Esophagus squamous epithelium (tissue), 5 donors: Measurements from ENCODE around the gene LPP. TPM values are rescaled to one million over a fixed set of nuclear protein-coding genes. Genes with fewer than 3 reads are reported as not detected.
"Not testable (repeated sequence)": the region's sequence is repeated elsewhere in the genome, so short reads cannot be mapped to it uniquely, and the experiment has no call there.

ENCODE experiments used
- DNase-seq: peaks from one replicate; lab custom pipeline; 2025; lab: John Stamatoyannopoulos, UW
- H3K27ac ChIP-seq, 4 donors: fragments of 200-600 bp; sonication (generic); one replicate each; pipeline ENCODE4 v1.5.1; 2016 to 2019; ENCODE audit warnings: mild to moderate bottlenecking in 1 of 4
- H3K27me3 ChIP-seq, 4 donors: fragments of 200-600 bp; sonication (generic); 1 replicate in 3 of 4; 2 replicates in 1 of 4; pipeline versions ENCODE4 v1.5.1 to v1.6.0; 2017 to 2021; ENCODE audit warnings: antibody characterized with exemption in 1 of 4
- H3K36me3 ChIP-seq, 3 donors: fragments of 200-600 bp; sonication (generic); one replicate each; pipeline ENCODE4 v1.5.1; 2016 to 2019
- H3K4me1 ChIP-seq, 3 donors: fragments of 200-600 bp; sonication (generic); one replicate each; pipeline ENCODE4 v1.5.1; 2017 to 2019
- H3K4me3 ChIP-seq, 4 donors: fragments of 200-600 bp; sonication (generic); 1 replicate in 3 of 4; 2 replicates in 1 of 4; pipeline ENCODE4 v1.5.1; 2016 to 2019; ENCODE audit warnings: mild to moderate bottlenecking in 2 of 4, moderate library complexity in 1 of 4
- H3K9me3 ChIP-seq, 3 donors: fragments of 200-600 bp; sonication (generic); one replicate each; pipeline ENCODE4 v1.5.1; 2016 to 2019
- CTCF ChIP-seq, 6 experiments: fragments of 450-650 bp in 4 of 6; fragments of 200-600 bp in 2 of 6; sonication (generic) in 2 of 6; IDR thresholded peaks; one replicate each; pipeline ENCODE4 v1.5.1; 2016 to 2019; ENCODE audit warnings: antibody characterized with exemption in 6 of 6, mild to moderate bottlenecking in 4 of 6, moderate library complexity in 4 of 6
- POLR2A ChIP-seq, 4 donors: fragments of 450-650 bp; IDR thresholded peaks; one replicate each; pipeline ENCODE4 v1.6.1; 2017; ENCODE audit warnings: antibody characterized with exemption in 4 of 4, mild to moderate bottlenecking in 4 of 4, moderate library complexity in 3 of 4
- WGBS, 2 donors: methylation state at CpG; one replicate each; pipeline ENCODE4 v1.1.5; 2018; 5-methylcytosine and 5-hydroxymethylcytosine counted together
- intact Hi-C: fragments of 100-400 bp; cut with DNase I; formaldehyde crosslinking; loops from one replicate; pipeline ENCODE4 v1.15.0; 2022
- total RNA-seq, 4 donors: library from RNA; depleted of rRNA; stranded (reverse); fragments of >200 nt; gene quantifications; one replicate each; pipeline ENCODE4 v1.1.0, GENCODE V29; 2016
- donor health status: DM: yes; HTN: yes; CAD: no.

The LPP gene
- total RNA-seq, 4 donors from 2014 or later, result 41.4 to 369 (median 97.3) TPM

DNA sequence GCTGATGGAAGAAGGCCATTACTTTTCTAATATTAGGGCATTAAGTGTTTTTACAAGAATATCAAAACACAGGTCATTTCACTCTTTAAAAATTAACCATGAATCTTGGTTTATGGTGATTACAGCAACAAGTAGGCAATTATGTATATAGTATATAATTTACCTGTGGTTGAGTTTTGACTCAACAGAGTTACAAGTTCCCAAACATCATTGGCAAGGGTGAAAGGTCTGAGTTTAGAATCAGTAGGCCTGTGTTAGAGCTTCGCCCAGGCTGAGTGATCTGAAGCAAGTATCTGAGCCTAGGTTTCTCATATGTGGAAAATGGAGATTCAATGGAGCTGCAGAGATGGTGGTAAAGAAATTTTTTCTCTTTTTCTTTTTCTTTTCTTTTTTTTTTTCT is 25.1 kb upstream of the LPP start:
- TF ChIP-seq CTCF (IDR thresholded peaks at IDR 0.05), result no peak
- no peak for TF ChIP-seq POLR2A (IDR thresholded peaks at IDR 0.05)
- Histone ChIP-seq H3K9me3 (no peaks in the 10 kb centered on the region), H3K4me1 (no peaks in the 10 kb centered on the region), H3K36me3 (no peaks in the 10 kb centered on the region), H3K27ac (no peak overlapping the region), H3K27me3 (no peaks in the 10 kb centered on the region), H3K4me3 (no peak overlapping the region)
- no peak for DNase-seq
- WGBS, 2 donors, result 57 to 96% methylated on average over 1 of the region's 1 CpG
- intact Hi-C loops, result no loop called here

GRCh38 chr3:188131023-188131422 is 22.9 kb upstream of the LPP start:
- H3K27me3 ChIP-seq, H3K9me3 ChIP-seq, DNase-seq, H3K27ac ChIP-seq, intact Hi-C loops, H3K36me3 ChIP-seq, H3K4me3 ChIP-seq, H3K4me1 ChIP-seq: not testable (repeated sequence)
- WGBS, 2 donors, result 95% methylated on average over 2 of the region's 2 CpGs

- H3K27ac ChIP-seq, result no peak overlapping the region
- H3K36me3 ChIP-seq, result no peaks in the 10 kb centered on the region
- TF ChIP-seq CTCF (IDR thresholded peaks at IDR 0.05), result no peak
- no peak for TF ChIP-seq POLR2A (IDR thresholded peaks at IDR 0.05)
- intact Hi-C loops, result no loop called here
- 78 to 88% methylated on average over 5 of the region's 5 CpGs for WGBS, 2 donors
- no peak for DNase-seq
- H3K27me3 ChIP-seq, result no peaks in the 10 kb centered on the region
- no peaks in the 10 kb centered on the region for H3K4me1 ChIP-seq
- H3K9me3 ChIP-seq, result no peaks in the 10 kb centered on the region
- no peak overlapping the region for H3K4me3 ChIP-seq
Measured at GRCh38 chr3:188133219-188133618, 20.7 kb upstream of the LPP start.

GRCh38 chr3:188133646-188134045 is 20.3 kb upstream of the LPP start:
- no peak overlapping the region for H3K4me3 ChIP-seq
- H3K9me3 ChIP-seq, result no peaks in the 10 kb centered on the region
- no peak for DNase-seq
- TF ChIP-seq POLR2A (IDR thresholded peaks at IDR 0.05) (no peak), CTCF (IDR thresholded peaks at IDR 0.05) (no peak)
- H3K4me1 ChIP-seq, result no peaks in the 10 kb centered on the region
- intact Hi-C loops, result no loop called here
- WGBS, 2 donors, result 83 to 87% methylated on average over 6 of the region's 6 CpGs
- no peaks in the 10 kb centered on the region for H3K36me3 ChIP-seq
- H3K27me3 ChIP-seq, result no peaks in the 10 kb centered on the region
- no peak overlapping the region for H3K27ac ChIP-seq

DNA sequence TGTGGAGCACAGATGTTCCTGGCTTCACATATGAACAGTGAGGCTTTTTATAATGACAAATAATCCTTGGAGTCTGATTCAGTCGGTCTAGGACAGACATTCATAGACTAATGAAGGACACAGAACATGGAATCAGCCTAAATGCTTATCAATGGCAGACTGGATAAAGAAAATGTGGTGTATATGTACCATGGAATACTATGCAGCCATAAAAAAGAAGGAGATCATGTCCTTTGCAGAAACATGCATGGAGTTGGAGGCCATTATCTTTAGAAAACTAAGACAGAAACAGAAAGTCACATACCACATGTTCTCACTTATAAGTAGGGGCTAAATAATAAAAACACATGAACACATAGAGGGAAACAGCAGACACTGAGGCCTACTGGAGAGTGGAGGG is 19.9 kb upstream of the LPP start:
- 70 to 100% methylated on average over 1 of the region's 1 CpG for WGBS, 2 donors
- intact Hi-C loops, result no loop called here
- H3K36me3 ChIP-seq, result no peaks in the 10 kb centered on the region

More for the DNA sequence above, 19.9 kb upstream of the LPP start:
- Histone ChIP-seq H3K9me3 (no peaks in the 10 kb centered on the region), H3K4me1 (no peaks in the 10 kb centered on the region), H3K4me3 (no peak overlapping the region), H3K27ac (no peak overlapping the region), H3K27me3 (no peaks in the 10 kb centered on the region)
- TF ChIP-seq CTCF (IDR thresholded peaks at IDR 0.05) (no peak), POLR2A (IDR thresholded peaks at IDR 0.05) (no peak)
- DNase-seq, result no peak
